Sigmoid colon (tissue), 4 donors: Measurements from ENCODE around the gene PTPN7.
"Not testable (repeated sequence)": the region's sequence is repeated elsewhere in the genome, so short reads cannot be mapped to it uniquely, and the experiment has no call there.

Source experiments
- CTCF ChIP-seq, 4 experiments: fragments of 450-650 bp in 3 of 4; fragments of 200-600 bp in 1 of 4; IDR thresholded peaks; one replicate each; pipeline ENCODE4 v1.5.1; 2016 to 2019; ENCODE audit warnings: antibody characterized with exemption in 4 of 4, mild to moderate bottlenecking in 3 of 4, moderate library complexity in 2 of 4
- EP300 ChIP-seq, 4 donors: sonication (generic); formaldehyde crosslinking; IDR thresholded peaks; one replicate each; pipeline ENCODE4 v1.6.1; 2017; ENCODE audit warnings: antibody characterized with exemption in 4 of 4
- POLR2A ChIP-seq, 2 donors: fragments of 450-650 bp; IDR thresholded peaks; one replicate each; pipeline ENCODE4 v1.6.1; 2016; ENCODE audit warnings: antibody characterized with exemption in 2 of 2, mild to moderate bottlenecking in 2 of 2, moderate library complexity in 2 of 2
- POLR2AphosphoS5 ChIP-seq, 4 donors: sonication (generic); formaldehyde crosslinking; IDR thresholded peaks; one replicate each; pipeline ENCODE4 v1.6.1; 2017; ENCODE audit warnings: antibody characterized with exemption in 4 of 4

- not testable (repeated sequence) for TF ChIP-seq CTCF, POLR2A, POLR2AphosphoS5, EP300 (IDR thresholded peaks at IDR 0.05)
Observed at GRCh38 chr1:202180751-202181139, 20.3 kb upstream of the PTPN7 start.
